ENCODE measurements around the gene MRPL23.
"Not testable (repeated sequence)": the region's sequence is repeated elsewhere in the genome, so short reads cannot be mapped to it uniquely, and the experiment has no call there.

The MRPL23 gene

GRCh38 chr11:1938343-1939005 is 8.7 kb upstream of the MRPL23 start:
- no peak for DNase-seq (ENCODE audit: low read depth)
- TF ChIP-seq CTCF (IDR thresholded peaks at IDR 0.05; ENCODE audit: insufficient read depth, low read depth, low read length, missing control alignments), result no peak
- H3K4me3 ChIP-seq (ENCODE audit: low read depth, low read length), result no peak overlapping the region

GRCh38 chr11:1939006-1939625 is 8.0 kb upstream of the MRPL23 start:
- no peak for TF ChIP-seq CTCF (IDR thresholded peaks at IDR 0.05; ENCODE audit: insufficient read depth, low read depth, low read length, missing control alignments)

GRCh38 chr11:1939788-1940187 is 7.3 kb upstream of the MRPL23 start:
- DNase-seq (ENCODE audit: low read depth), result peak; percentile 33
- H3K4me3 ChIP-seq (ENCODE audit: low read depth, low read length), result not testable (repeated sequence)

More at GRCh38 chr11:1939006-1939625, 8.0 kb upstream of the MRPL23 start:
- H3K4me3 ChIP-seq (ENCODE audit: low read depth, low read length), result no peak overlapping the region
- DNase-seq (ENCODE audit: low read depth), result no peak

GRCh38 chr11:1942558-1943260 is 4.4 kb upstream of the MRPL23 start:
- no peak for TF ChIP-seq CTCF (IDR thresholded peaks at IDR 0.05; ENCODE audit: insufficient read depth, low read depth, low read length, missing control alignments)
- DNase-seq (ENCODE audit: low read depth), result no peak

GRCh38 chr11:1943576-1943975 is 3.6 kb upstream of the MRPL23 start:
- no peak overlapping the region for H3K4me3 ChIP-seq (ENCODE audit: low read depth, low read length)
- no peak for DNase-seq (ENCODE audit: low read depth)

More at GRCh38 chr11:1942558-1943260, 4.4 kb upstream of the MRPL23 start:
- H3K4me3 ChIP-seq (ENCODE audit: low read depth, low read length), result no peak overlapping the region

GRCh38 chr11:1943977-1944376 is 3.2 kb upstream of the MRPL23 start:
- no peak for DNase-seq (ENCODE audit: low read depth)
- no peak for TF ChIP-seq CTCF (IDR thresholded peaks at IDR 0.05; ENCODE audit: insufficient read depth, low read depth, low read length, missing control alignments)

More at GRCh38 chr11:1943576-1943975, 3.6 kb upstream of the MRPL23 start:
- no peak for TF ChIP-seq CTCF (IDR thresholded peaks at IDR 0.05; ENCODE audit: insufficient read depth, low read depth, low read length, missing control alignments)

GRCh38 chr11:1947592-1948237 is 583 bp downstream of the MRPL23 start:
- TF ChIP-seq CTCF (IDR thresholded peaks at IDR 0.05; ENCODE audit: insufficient read depth, low read depth, low read length, missing control alignments), result no peak
- no peak overlapping the region for H3K4me3 ChIP-seq (ENCODE audit: low read depth, low read length)
- no peak for DNase-seq (ENCODE audit: low read depth)

More at GRCh38 chr11:1943977-1944376, 3.2 kb upstream of the MRPL23 start:
- H3K4me3 ChIP-seq (ENCODE audit: low read depth, low read length), result no peak overlapping the region

Data from GM12865 (cell line).